ENCODE measurements around the gene TRPM1. TPM values are rescaled to one million over a fixed set of nuclear protein-coding genes. Genes with fewer than 3 reads are reported as not detected.
A peak's percentile ranks its signal among the peaks of the same experiment; 100 is the strongest.

The TRPM1 gene
- total and polyA plus RNA-seq, 4 experiments from 2014 or later = not detected

DNA sequence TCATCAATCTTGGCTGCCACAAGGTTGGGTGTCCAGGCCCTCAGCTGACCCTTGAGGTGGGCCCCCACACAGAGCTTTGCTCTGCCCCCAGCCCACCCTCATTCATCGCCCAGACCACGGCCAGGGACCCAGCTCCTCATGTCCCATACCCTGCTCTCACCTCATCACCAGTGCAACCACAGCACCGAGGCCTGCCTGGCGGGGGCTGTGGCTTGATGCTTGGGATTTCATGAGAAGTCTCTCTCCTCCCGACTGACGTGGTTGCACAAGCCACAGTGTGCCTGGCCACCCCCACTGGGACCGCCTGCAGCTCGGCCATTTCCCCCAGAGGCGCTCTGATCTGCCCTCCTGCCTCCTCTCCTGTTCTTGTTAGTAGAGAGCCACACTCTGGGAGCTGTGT lies 64.7 kb downstream of the TRPM1 start:
- intact Hi-C loops (cut with micrococcal nuclease) = no loop called here
- H3K4me3 ChIP-seq (ENCODE audit: low read length in 2 of 2) = no peak overlapping the region
- no peaks in the 10 kb centered on the region for H3K36me3 ChIP-seq (ENCODE audit: insufficient read depth, low read length)
- no peaks in the 10 kb centered on the region for H3K4me1 ChIP-seq (ENCODE audit: insufficient read depth, low read length)
- no peak for DNase-seq
- peak overlapping the region in 1 of 7 donors; percentile 26 for H3K27ac Mint-ChIP-seq
- H3K36me3 Mint-ChIP-seq = no peaks in the 10 kb centered on the region
- no peaks in the 10 kb centered on the region for H3K27me3 ChIP-seq (ENCODE audit: insufficient read depth, low read length)
- CTCF ChIA-PET (ENCODE audit: partially characterized antibody) = no interaction called here
- H3K4me1 Mint-ChIP-seq = no peaks in the 10 kb centered on the region
- H3K9me3 Mint-ChIP-seq = peaks cover 0 to 1% (median 0%) of the 10 kb centered on the region in 8 donors
- peaks cover 0 to 7% of the 10 kb centered on the region in 2 donors for H3K27me3 Mint-ChIP-seq
- no peak overlapping the region for H3K27ac ChIP-seq (ENCODE audit: low read depth, low read length)
- H3K4me3 Mint-ChIP-seq = no peak overlapping the region
- H3K9me3 ChIP-seq (ENCODE audit: control insufficient read depth in 1 of 2, low read length in 2 of 2) = no peaks in the 10 kb centered on the region
- POLR2A ChIA-PET (ENCODE audit: partially characterized antibody) = no interaction called here

GRCh38 chr15:31035610-31036009 lies 65.9 kb downstream of the TRPM1 start:
- Histone ChIP-seq H3K9me3 (ENCODE audit: control insufficient read depth in 1 of 2, low read length in 2 of 2) (no peaks in the 10 kb centered on the region), H3K4me1 (ENCODE audit: insufficient read depth, low read length) (no peaks in the 10 kb centered on the region), H3K4me3 (ENCODE audit: low read length in 2 of 2) (no peak overlapping the region), H3K27ac (ENCODE audit: low read depth, low read length) (no peak overlapping the region), H3K36me3 (ENCODE audit: insufficient read depth, low read length) (no peaks in the 10 kb centered on the region), H3K27me3 (ENCODE audit: insufficient read depth, low read length) (no peaks in the 10 kb centered on the region)
- intact Hi-C loops (cut with micrococcal nuclease) = no loop called here
- Mint-ChIP-seq H3K4me1 (no peaks in the 10 kb centered on the region), H3K4me3 (no peak overlapping the region), H3K27ac (no peak overlapping the region), H3K36me3 (no peaks in the 10 kb centered on the region), H3K27me3 (peaks cover 0 to 7% of the 10 kb centered on the region in 2 donors), H3K9me3 (no peaks in the 10 kb centered on the region)
- no peak for DNase-seq
- ChIA-PET POLR2A (ENCODE audit: partially characterized antibody) (no interaction called here), CTCF (ENCODE audit: partially characterized antibody) (no interaction called here)

DNA sequence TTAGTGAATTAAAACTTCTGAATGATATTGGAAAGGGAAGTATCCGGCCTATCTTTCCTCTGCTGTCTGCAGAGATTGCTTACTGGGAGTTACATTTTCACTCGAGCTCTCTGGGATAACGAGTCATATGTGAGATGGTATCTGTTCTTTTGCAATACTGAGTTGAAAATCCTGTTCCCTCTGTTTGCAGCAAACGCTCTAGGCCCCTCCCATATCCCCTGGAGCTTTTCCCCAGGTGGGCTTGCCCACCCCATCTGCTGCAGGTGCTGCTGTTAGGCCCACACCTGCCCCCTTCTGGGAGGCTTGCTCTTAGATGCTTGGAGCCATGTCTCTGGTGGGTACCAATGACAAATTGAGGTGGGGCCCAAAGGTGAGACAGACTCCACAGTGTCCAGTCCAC lies 67.4 kb downstream of the TRPM1 start:
- Histone ChIP-seq H3K9me3 (ENCODE audit: control insufficient read depth in 1 of 2, low read length in 2 of 2) (no peaks in the 10 kb centered on the region), H3K27ac (ENCODE audit: low read depth, low read length) (no peak overlapping the region), H3K36me3 (ENCODE audit: insufficient read depth, low read length) (no peaks in the 10 kb centered on the region), H3K4me3 (ENCODE audit: low read length in 2 of 2) (no peak overlapping the region), H3K27me3 (ENCODE audit: insufficient read depth, low read length) (no peaks in the 10 kb centered on the region), H3K4me1 (ENCODE audit: insufficient read depth, low read length) (no peaks in the 10 kb centered on the region)
- Mint-ChIP-seq H3K27me3 (peaks cover 1 to 4% of the 10 kb centered on the region in 2 donors), H3K27ac (no peak overlapping the region), H3K4me1 (no peaks in the 10 kb centered on the region), H3K36me3 (no peaks in the 10 kb centered on the region), H3K9me3 (no peaks in the 10 kb centered on the region), H3K4me3 (no peak overlapping the region)
- CTCF ChIA-PET (ENCODE audit: partially characterized antibody) = no interaction called here
- POLR2A ChIA-PET (ENCODE audit: partially characterized antibody) = no interaction called here
- intact Hi-C loops (cut with micrococcal nuclease) = no loop called here
- DNase-seq = no peak

DNA sequence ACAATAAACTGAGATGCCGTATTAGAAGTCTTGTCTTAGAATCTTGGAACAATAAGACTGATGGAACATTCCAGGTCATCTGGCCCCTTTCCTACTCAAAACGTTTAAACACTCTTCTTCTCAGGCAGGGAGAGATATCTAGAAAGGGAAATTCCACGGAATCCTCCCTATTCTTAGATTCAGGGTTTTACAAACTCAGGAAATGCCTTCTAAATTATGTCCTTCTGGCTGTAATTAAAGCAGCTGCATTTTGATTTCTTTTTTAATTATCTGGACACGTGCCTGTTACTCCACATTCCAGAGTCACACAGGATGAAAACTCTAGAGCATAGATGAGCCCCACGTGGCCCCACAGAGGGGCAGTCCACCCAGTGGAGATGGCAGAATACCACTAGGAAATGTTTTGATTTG lies 68.6 kb downstream of the TRPM1 start:
- Mint-ChIP-seq H3K27ac (no peak overlapping the region), H3K36me3 (no peaks in the 10 kb centered on the region), H3K9me3 (no peaks in the 10 kb centered on the region), H3K27me3 (peaks cover 6 to 7% of the 10 kb centered on the region in 2 donors), H3K4me1 (no peaks in the 10 kb centered on the region), H3K4me3 (no peak overlapping the region)
- POLR2A ChIA-PET (ENCODE audit: partially characterized antibody) = no interaction called here
- H3K27me3 ChIP-seq (ENCODE audit: insufficient read depth, low read length) = no peaks in the 10 kb centered on the region
- no peaks in the 10 kb centered on the region for H3K4me1 ChIP-seq (ENCODE audit: insufficient read depth, low read length)
- no peaks in the 10 kb centered on the region for H3K9me3 ChIP-seq (ENCODE audit: control insufficient read depth in 1 of 2, low read length in 2 of 2)
- no peak overlapping the region for H3K4me3 ChIP-seq (ENCODE audit: low read length in 2 of 2)
- DNase-seq = no peak
- CTCF ChIA-PET (ENCODE audit: partially characterized antibody) = no interaction called here
- intact Hi-C loops (cut with micrococcal nuclease) = no loop called here
- no peak overlapping the region for H3K27ac ChIP-seq (ENCODE audit: low read depth, low read length)
- no peaks in the 10 kb centered on the region for H3K36me3 ChIP-seq (ENCODE audit: insufficient read depth, low read length)

DNA sequence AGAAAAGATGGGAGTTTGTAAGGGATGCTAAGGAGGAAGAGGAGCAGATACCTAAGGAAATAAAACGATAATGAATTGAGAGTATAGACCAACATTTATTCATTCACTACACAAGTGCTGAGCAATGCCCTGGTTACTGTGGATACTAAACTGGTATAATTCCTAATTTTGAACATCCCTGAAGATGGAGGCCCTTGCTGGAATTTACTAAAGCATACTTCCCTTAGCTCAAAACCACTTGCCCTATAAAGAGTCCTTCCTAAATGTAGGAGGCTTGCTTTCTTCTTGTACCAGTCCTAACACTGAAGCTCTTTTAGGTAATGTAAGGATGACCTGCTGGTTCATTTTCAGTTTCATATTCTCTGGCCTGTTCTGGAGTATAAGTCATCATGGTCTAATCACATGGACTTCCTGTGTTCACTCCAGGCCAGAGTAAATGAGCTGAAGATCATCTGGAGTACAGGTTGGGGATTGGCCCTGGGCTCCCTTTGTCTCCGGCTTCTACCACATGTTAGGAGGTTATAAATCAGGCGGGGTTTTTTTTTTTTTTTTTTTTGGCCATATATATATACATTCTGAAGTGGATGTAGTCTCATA lies 70.0 kb downstream of the TRPM1 start:
- Histone ChIP-seq H3K9me3 (ENCODE audit: control insufficient read depth in 1 of 2, low read length in 2 of 2) (no peaks in the 10 kb centered on the region), H3K4me1 (ENCODE audit: insufficient read depth, low read length) (no peaks in the 10 kb centered on the region), H3K4me3 (ENCODE audit: low read length in 2 of 2) (no peak overlapping the region), H3K27ac (ENCODE audit: low read depth, low read length) (no peak overlapping the region), H3K36me3 (ENCODE audit: insufficient read depth, low read length) (no peaks in the 10 kb centered on the region), H3K27me3 (ENCODE audit: insufficient read depth, low read length) (no peaks in the 10 kb centered on the region)
- H3K4me1 Mint-ChIP-seq = no peaks in the 10 kb centered on the region
- H3K36me3 Mint-ChIP-seq = no peaks in the 10 kb centered on the region
- no peak overlapping the region for H3K4me3 Mint-ChIP-seq
- intact Hi-C loops (cut with micrococcal nuclease) = no loop called here
- no peaks in the 10 kb centered on the region for H3K9me3 Mint-ChIP-seq
- H3K27ac Mint-ChIP-seq = no peak overlapping the region
- no peak for DNase-seq
- ChIA-PET POLR2A (ENCODE audit: partially characterized antibody) (no interaction called here), CTCF (ENCODE audit: partially characterized antibody) (no interaction called here)
- H3K27me3 Mint-ChIP-seq = peaks cover 3 to 7% of the 10 kb centered on the region in 2 donors

DNA sequence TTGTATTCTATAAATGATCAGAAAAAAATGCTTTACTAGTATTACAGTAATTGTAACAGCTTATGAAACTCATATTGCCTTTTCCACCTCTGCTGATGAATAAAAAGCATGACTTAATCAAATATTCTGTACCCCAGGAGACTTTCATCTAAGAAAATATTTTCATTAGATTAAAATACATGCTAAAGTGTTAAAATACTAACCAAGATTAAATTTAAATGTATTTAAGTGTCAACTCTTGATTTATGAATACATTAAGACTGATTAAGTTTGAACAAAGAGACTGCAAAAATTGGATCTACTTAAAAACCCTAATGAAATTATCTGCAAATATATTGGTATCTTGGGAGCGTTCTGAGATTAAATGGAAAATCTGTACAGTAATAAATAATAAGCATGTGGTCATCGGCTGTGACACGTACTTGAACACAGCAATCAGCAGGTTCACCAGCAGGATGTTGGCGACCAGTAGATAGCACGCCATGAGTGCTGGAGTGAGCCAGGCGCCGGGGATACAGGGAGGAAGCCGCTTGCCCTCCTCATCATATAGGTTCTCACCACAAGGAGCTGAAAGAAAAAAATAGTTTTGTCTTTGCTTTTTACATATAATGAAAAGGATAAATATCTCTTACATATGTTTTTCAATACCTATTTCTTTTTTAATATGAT lies 73.5 kb downstream of the TRPM1 start:
- H3K9me3 Mint-ChIP-seq = no peaks in the 10 kb centered on the region
- Histone ChIP-seq H3K27me3 (ENCODE audit: insufficient read depth, low read length) (no peaks in the 10 kb centered on the region), H3K9me3 (ENCODE audit: control insufficient read depth in 1 of 2, low read length in 2 of 2) (no peaks in the 10 kb centered on the region), H3K36me3 (ENCODE audit: insufficient read depth, low read length) (no peaks in the 10 kb centered on the region), H3K4me1 (ENCODE audit: insufficient read depth, low read length) (no peaks in the 10 kb centered on the region), H3K27ac (ENCODE audit: low read depth, low read length) (no peak overlapping the region), H3K4me3 (ENCODE audit: low read length in 2 of 2) (no peak overlapping the region)
- no peak overlapping the region for H3K4me3 Mint-ChIP-seq
- no peaks in the 10 kb centered on the region for H3K36me3 Mint-ChIP-seq
- H3K27me3 Mint-ChIP-seq = peaks cover 12 to 16% of the 10 kb centered on the region in 2 donors
- CTCF ChIA-PET (ENCODE audit: partially characterized antibody) = interaction anchor here (1.5 kb wide), 1 partner anchor 169 kb away, joined by 3 read pairs; no protein-coding TSS in a partner anchor
- intact Hi-C loops (cut with micrococcal nuclease) = no loop called here
- POLR2A ChIA-PET (ENCODE audit: partially characterized antibody) = no interaction called here
- H3K27ac Mint-ChIP-seq = no peak overlapping the region
- DNase-seq = no peak
- H3K4me1 Mint-ChIP-seq = no peaks in the 10 kb centered on the region

DNA sequence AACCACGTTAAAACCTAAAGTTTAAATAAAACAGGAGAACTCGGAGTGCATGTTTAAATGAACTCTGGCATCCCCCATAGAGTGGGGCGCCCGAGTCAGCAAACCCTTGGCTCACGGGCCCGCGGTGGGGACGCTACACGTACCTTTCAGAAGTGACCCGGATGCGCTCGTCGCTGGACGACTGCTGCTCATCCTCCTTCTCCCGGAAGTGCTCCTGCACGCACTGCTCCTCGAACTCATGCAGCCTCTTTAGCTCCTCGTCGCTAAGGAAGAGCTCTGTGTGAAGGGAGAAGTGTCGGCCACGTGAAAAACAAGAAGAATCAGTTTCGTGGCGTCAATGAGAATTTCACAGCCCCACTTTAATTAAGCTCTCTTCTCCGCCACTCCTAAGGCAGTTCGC lies 75.5 kb downstream of the TRPM1 start:
- H3K4me1 Mint-ChIP-seq = no peaks in the 10 kb centered on the region
- H3K36me3 Mint-ChIP-seq = no peaks in the 10 kb centered on the region
- intact Hi-C loops (cut with micrococcal nuclease) = no loop called here
- peaks cover 15 to 20% of the 10 kb centered on the region in 2 donors for H3K27me3 Mint-ChIP-seq
- no peaks in the 10 kb centered on the region for H3K9me3 Mint-ChIP-seq
- POLR2A ChIA-PET (ENCODE audit: partially characterized antibody) = no interaction called here
- H3K9me3 ChIP-seq (ENCODE audit: control insufficient read depth in 1 of 2, low read length in 2 of 2) = no peaks in the 10 kb centered on the region
- no peak for DNase-seq
- H3K27me3 ChIP-seq (ENCODE audit: insufficient read depth, low read length) = no peaks in the 10 kb centered on the region
- no peaks in the 10 kb centered on the region for H3K4me1 ChIP-seq (ENCODE audit: insufficient read depth, low read length)
- no peak overlapping the region for H3K27ac ChIP-seq (ENCODE audit: low read depth, low read length)
- H3K36me3 ChIP-seq (ENCODE audit: insufficient read depth, low read length) = no peaks in the 10 kb centered on the region
- H3K4me3 ChIP-seq (ENCODE audit: low read length in 2 of 2) = no peak overlapping the region
- no peak overlapping the region for H3K27ac Mint-ChIP-seq
- CTCF ChIA-PET (ENCODE audit: partially characterized antibody) = interaction anchor here (1.0 kb wide), 1 partner anchor 462 kb away, joined by 3 read pairs; no protein-coding TSS in a partner anchor
- H3K4me3 Mint-ChIP-seq = no peak overlapping the region
